NOMO-1 (cell line): ENCODE results near the gene SMIM3.

ENCODE experiments used
- DNase-seq, 2 experiments: peaks; one replicate each; lab custom pipeline; 2025; ENCODE audit not compliant: unreplicated experiment in 2 of 2; lab: John Stamatoyannopoulos, UW

SMIM3 gene

DNA sequence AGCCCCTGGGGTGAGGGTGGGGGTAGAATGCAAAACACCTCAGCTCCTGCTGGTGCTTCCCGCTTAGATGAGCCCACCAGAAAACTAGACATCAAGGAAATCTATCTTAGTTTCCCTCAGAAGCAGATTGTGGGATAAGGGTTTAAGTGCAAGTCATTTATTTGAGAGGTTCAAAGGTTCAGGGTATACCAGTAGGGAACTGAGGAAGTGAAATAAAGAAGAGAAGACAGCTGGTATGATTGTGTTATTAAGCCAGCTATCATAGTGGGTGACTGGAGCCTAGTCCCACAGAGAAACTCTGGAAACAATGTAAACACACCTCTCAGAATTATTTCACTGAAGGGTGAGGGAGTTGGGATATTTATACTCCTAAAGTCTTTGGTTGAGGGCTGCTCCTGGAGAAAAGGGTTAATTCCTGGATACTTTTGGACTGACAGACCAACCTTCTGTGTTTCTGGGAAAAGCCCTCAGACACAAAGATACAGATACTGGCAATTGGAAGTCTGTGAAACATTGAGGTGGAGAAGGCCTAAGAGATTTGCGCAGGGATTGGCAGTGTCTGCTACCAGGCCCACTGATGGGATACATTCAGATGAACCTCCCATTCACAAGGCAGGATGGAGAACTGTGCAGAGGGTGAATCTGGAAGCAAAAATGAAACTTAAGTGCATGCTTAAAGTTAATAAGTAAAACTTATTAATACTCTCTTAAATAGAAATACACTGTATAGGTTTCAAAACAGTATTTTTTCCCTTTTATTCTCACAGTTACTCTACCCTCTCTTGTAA lies 13.4 kb upstream of the SMIM3 start:
- DNase-seq: peak; percentile 62 to 85

DNA sequence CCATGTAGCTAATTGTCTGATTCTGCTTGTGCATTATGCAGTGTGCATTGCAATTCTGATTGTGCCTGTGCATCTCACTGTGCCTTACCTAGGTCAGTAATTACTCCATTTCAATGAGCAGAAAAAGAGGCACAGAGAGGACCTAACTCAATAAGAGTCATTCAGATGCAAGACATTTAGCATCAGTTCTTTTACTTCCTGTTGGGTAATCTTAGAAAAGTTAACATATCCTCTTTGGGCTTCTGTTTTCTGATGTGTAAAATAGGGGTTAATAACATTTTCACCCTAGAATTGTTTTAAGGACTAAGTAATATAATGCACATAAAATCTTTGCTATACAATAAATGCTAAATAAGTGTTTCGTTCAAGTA lies 12.8 kb upstream of the SMIM3 start:
- peak; percentile 30 to 79 for DNase-seq

DNA sequence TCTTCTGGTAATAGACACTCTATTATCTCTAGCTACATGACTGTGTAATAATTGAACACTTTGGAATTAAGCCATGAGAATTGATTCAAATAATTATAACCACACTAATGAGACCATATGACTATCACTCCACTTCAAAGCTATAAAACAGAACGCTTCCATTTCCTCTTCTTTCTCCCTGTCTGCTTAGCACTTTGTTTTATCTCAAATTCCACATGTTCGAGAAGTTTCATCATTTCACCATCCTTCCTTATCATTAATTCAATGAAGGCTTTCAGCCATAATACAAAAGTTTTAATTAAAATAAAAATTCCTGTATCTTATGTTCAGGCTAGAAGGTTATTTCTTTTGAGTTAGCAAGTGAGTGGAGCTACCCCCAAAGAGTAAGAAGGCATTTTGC lies 12.3 kb upstream of the SMIM3 start:
- DNase-seq: peak in 1 of 2 experiments; percentile 18

DNA sequence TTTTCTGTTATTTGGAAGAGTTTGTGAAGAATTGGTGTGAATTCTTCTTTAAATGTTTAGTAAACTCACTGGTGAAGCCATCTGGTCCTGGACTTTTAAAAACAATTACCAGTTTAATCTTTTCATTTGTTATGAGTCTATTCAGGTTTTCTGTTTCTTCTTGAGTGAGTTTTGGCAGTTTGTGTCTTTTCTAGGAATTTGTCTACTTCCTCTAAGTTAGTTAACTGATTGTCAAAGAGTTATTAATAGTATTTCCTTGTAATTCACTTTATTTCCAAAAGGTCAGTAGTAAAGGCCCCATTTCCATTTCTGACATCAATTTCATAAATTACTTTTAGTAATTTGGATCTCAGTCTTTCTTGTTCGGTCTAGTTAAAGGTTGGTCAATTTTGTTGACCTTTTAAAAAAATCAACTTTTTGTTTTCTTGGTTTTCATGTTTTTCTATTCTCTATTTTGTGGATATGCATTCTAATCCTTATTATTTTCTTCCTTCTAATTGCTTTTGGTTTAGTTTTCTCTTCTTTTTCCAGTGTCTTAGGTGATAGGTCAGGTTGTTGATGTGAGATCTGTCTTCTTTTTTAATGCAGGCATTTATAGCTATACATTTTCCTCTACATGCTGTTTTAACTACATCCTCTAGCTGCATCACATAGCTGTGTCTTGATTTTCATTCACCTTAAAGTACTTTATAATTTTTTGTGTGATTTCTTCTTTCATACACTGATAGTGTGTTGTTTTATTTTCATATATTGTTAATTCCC lies 7.3 kb upstream of the SMIM3 start:
- DNase-seq: peak in 1 of 2 experiments; percentile 34

DNA sequence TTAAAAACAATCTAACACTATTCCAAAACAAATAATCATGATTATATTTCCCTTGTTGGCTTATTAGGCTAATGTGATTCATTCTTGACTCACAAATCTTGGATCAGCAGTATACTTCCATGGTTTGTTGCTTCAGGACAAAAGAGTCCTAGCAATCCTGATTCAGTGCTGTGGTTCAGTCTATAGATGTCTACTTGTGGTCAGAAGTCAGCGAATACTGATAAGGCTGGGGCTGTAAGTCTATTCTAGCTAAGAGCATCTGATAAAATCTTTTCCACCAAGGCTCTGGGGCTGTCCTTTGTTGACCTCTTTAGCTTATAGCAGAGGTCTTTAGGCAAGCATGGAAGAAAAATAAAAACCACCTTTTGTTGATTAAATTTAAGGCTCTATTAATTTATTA lies 4.4 kb upstream of the SMIM3 start:
- DNase-seq: no peak

DNA sequence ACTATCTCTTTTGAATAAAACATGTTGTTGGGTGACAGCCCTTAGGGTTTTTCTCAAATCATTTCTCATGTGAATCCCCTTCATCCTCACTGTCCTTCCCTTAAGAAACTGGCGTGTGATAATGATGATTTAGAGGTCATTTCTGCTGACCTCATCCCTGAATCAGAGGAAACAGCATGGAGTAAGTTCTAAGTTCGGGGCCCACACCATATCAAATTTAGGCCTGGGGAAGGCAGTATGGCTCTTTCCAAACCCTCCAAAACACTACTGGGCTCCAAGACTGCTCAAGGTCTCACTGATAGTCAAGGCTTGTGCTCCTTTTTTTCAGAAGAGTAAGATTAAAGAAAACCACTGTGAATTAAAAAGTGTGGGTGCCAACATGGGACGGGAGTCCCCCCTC lies 872 bp upstream of the SMIM3 start:
- DNase-seq: no peak

DNA sequence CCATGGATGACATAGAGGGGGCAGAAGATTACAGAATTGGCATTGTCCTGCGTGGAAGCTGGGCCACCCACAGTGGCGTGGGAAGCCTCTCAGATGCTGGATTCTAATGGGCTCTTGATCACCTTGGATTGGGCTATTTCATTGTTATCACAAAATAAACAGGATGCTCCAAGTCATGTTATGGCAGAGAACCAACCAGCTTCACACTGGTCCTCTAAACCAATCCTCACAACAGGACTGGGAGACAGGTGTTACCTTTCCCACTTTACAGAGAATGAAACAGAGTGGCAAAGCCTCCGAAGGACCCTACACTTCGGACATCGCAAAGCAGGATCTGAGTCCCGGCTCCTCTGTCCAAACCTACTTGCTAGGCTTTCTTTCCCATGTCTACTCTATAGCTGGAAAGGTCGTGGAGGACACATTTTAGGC lies 455 bp upstream of the SMIM3 start:
- DNase-seq: no peak

DNA sequence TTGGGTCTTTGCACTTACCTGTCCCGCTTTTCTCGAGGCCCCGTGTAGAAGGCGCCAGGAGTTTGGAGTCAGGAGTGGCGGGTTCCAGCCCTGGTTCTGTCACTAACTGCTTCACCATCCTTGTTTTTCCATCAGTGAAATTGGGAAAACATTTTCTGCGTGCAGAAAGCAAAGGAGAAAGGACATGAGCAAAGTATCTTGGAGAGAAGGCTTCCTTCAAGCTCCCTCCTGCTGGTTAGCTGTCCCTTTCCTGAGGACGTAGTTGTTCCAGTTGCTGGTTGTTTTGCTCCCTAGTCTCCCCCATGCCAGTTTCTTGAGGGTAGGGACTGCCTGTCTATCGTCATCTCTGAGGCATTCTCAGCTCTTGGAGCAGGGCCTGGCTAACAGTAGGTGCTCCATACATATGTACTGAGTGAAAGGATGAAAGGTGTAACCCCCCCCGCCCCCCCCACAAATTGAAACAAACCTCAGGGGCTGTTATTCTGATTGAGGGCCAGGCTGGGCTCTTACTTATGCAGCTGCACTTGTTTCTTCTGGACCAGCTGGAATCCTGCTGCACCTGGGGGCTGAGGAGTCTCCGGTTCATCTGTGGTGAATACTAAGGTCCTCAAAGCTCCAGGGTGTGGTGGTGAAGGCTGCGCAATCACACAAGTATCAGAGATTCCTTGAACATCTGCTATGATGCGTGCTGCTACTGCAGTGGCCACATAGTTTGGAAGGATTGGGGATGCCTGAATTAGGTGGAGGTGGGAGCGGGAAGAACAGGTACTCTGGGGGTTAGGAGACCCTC lies 1.0 kb downstream of the SMIM3 start:
- DNase-seq: peak in 1 of 2 experiments; percentile 41

DNA sequence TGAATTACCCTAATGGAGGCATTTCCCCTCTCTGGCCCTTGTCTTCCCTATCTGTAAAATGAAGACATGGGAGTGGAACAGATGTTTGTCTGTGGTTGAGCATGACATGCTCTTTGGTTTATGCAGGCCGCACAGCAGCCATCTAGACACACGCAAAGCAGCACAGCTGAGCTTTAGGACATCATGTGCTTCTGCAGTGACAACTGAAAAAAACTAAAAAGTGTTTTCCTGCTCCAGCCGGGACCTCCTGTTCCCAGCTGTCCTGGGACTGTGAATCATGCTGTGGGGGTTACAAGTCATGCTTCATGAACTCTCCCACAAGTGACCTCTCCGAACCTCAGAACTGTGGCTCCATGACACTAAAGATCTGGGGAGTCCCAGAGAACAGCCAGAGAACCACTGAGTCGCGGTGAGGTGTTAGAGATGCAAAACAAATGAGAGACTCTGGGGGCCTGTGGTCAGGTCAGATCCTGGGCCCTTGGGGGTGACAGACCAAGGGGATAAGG lies 1.7 kb downstream of the SMIM3 start:
- peak in 1 of 2 experiments; percentile 41 for DNase-seq

DNA sequence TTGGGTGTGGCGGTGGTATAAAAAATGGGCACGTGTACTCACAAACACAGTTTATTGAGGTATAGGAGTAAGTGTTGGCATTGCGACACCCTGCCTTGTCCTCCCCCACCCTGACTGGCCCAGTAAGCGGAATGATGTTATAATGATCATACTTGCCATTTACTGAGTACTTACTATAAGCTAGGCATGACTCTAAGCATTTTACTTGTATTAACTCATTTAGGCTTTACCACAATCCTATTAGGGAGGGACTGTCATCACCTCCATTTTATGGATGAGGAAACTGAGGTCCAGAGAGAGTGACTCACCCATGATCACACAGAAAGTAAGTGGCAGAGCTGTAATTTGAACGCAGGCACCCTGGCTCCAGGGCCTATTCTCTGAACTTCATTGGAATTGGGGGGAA lies 2.3 kb downstream of the SMIM3 start:
- peak in 1 of 2 experiments; percentile 32 for DNase-seq

DNA sequence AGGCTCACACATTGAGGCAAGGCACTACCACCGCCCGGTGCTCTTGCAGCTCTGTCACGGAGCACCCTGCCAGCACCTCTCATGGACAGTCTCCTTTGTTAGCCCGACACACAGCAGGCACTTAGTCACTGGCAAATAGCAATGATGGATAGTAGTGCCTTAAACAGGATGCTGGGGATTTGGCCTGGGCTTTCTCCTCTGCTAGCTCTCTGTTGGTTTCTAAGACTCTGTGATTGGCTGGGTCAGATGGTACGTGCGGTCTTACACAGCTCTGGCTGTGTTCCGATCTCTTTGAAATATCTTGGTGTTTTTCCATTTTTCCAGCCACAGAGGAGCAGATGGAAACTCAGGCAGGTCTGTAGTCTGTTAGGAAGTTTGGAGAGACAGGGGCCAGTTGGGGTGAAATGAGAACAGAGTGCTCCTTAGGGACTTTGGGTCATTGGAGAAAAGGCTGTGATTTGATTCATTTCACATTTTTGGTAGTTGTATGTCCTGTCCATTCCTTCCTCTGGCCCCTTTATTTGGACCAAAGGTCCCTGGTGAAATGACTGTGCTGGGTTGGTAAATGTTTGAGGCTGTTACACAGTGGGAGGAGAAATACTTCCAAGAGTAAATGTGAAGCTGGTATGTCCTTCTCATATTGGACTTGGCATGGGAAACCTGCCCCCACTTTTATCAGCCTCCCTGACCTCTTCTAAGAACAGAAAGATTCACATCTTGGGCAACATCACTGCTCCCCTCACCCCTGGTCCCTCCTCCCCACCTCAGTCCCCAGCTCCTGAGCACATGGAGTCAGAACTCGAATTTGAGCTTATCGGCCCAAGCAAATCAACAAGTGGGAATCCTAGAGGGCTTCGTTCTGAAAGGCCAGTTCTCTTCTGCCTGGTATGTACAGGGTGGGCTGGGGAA lies 3.4 kb downstream of the SMIM3 start:
- no peak for DNase-seq

DNA sequence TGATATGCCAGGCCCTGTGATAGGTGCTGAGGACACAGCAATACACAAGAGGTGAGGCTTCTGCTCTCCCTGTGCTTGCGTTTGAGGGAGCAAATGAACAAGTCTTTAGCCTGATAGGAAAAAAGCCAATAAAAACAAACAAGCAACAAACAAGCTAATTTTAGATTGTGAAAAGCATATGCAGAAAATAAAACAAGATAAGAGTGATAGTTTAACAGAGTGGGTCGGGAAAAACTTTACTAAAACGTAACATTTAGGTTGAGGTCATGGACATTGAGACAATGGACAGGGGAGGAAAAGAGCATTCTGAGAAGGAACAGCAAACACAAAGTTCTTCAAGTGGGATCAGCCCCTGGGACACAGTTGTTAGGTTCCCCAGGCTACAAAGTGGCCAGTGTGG lies 4.3 kb downstream of the SMIM3 start:
- DNase-seq: no peak

DNA sequence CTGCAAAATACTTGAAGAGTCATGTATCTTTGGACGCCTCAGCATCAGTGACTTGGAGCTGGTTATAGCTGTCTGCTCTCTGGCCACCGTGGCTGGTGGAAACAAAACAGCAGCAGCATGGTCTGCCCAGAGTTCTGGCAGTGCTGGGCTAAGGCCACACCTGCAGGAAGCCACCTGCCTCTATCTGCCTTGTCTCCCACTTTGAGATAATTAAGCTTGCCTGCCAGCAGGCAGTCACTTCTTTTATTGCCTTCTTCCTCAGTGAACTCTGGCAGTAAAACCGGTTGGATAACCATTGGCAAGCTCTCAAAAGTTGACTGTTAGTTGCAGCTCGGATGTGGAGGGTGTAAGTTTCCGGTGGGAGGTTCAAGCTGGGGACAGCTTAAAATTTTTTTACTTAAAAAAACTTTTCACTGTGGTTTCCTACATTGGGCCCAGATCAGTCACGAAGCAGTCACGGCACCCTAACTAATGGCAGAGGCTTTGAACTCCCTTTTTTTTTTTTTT lies 4.9 kb downstream of the SMIM3 start:
- peak; percentile 90 to 93 for DNase-seq

DNA sequence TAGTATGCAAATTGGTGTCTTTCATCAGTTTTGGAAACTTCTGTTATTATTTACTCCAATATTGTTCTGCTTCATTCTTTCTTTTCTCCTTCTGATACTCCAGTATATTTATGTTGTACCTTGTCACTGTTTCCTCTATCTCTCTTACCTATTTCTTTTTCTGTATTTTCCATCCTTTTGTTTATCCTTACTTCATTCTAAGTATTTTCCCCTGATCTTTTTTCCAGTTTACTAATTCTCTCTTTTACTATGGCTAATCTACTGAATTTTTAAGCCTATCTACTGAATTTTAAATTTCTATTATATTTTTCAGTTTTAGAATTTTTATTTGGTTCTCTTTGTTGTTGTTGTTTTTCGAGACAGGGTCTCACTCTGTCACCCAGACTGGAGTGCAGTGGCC lies 7.4 kb downstream of the SMIM3 start:
- DNase-seq: no peak

DNA sequence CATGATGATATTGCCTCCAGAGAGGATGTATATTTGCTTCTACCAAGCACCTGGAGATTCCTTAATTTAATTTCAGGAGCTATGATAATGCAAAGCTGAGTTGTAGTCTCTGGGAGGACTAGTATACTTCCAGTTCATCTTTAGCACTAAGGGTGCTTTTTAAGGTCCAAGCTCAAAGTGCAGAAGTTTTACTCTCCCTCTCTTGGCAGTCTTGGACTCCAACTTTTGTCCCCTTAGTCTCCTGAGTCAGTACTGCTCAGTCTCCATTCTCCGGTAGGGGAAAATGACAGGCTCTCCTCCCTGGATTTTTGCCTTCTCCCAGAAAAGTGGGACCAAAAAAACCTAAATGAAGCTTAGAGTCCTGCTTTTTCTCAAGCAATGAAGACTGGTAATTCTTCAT lies 8.3 kb downstream of the SMIM3 start:
- no peak for DNase-seq

DNA sequence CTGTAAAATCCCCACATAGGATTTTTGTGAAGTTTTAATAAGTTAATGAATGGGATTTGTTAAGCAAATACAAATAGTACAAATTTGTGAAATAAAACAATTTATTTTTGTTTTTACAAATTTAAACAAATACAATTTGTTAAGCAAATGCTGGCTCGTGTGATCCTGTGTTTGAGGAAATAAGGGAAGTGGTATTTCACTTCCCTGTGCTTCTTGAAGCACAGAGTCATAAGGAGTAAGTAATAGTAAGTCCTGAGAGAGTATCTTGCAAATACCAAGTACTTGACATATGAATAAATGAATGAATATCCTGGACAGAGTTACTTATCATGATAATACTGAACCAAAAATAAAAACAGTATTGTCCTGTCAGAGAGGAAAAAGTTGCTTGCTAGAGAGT lies 9.1 kb downstream of the SMIM3 start:
- DNase-seq: peak; percentile 7 to 65

DNA sequence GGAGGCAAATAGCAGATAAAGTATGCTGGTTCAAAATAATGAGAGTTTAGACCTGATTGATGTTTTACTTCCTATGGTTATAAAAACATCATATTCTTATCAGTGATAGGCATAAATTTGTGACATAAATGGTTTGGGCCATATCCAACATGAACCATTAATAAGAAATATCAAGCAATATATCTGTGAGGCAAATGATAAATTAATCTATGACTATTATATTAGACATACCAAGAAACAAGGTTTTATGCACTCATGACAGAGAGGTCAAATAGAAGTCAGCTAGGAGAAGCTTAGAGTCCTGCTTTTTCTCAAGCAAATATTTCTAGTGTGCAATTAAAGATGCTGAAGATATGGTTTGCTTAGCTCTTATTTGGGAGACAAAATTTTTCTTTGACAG lies 10.4 kb downstream of the SMIM3 start:
- no peak for DNase-seq

DNA sequence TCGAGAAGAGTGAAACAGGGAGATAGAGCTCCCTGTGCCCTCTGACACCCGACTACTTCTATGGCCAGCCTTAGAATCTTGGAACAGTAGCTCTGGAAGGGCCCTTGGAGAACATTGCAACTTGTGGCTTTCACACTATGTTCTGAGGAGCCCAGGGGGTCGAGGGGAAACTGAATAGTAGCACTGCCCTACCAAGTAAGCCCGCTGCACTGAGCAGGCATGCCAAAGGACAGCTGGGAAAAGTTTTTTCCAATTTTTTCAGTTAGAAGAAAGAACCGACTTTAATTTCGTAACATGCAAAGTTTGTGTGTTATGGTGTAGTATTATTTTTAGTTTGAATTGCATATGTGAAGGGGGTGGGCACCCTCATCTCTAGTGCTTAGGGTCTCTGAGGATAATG lies 10.9 kb downstream of the SMIM3 start:
- no peak for DNase-seq

DNA sequence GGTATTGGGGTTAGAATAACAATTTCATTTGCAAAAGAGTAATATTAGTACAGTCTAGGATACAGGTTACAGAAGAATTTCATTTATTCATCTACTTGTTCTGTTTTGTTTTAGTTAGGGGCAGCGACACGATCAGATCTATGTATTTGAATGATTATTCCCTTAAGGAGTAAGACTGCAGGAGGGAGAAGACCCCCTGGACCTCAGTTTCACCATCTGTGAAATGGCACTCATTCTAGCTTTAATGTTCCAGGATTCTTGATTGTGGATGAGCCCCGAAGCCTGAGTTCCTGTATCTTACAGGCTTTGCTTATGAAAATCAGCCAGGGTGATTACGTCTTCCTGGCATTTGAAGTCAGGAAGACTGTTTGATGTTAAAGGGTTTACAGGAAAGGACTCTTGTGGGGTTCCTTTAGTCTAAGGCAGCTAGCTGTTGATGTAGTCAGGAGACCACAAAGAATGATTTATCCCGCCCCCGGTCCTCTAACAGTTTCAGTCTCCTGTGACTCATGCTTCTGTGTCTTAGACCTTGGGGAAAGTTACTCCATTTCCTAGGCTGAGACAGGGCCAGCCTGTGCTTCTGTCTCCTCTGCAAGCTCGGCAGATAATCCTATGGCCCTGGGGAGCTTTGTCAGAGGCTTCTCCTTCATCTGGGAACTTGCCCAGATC lies 11.5 kb downstream of the SMIM3 start:
- peak; percentile 85 to 98 for DNase-seq
